ENCODE data around the gene MAST1.
"Not testable (repeated sequence)": the region's sequence is repeated elsewhere in the genome, so short reads cannot be mapped to it uniquely, and the experiment has no call there.

MAST1 gene

GRCh38 chr19:12872941-12873890 is 34.9 kb downstream of the MAST1 start:
- DNase-seq, result no peak

DNA sequence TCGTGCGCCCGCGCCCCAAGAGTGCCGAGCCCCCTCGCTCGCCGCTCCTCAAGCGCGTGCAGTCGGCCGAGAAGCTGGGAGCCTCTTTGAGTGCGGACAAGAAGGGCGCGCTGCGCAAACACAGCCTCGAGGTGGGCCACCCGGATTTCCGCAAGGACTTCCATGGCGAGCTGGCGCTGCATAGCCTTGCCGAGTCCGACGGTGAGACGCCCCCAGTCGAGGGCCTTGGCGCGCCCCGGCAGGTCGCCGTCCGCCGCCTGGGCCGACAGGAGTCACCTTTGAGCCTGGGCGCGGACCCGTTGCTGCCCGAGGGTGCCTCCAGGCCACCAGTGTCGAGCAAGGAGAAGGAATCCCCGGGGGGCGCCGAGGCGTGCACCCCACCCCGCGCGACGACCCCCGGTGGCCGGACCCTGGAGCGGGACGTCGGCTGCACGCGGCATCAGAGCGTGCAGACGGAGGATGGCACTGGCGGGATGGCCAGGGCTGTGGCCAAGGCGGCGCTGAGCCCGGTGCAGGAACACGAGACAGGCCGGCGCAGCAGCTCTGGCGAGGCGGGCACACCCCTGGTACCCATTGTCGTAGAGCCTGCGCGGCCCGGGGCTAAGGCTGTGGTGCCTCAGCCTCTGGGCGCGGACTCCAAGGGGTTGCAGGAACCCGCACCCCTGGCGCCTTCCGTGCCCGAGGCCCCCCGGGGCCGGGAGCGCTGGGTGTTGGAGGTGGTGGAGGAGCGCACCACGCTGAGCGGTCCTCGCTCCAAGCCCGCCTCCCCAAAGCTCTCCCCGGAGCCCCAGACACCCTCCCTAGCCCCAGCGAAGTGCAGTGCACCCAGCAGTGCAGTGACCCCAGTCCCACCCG is 35.8 kb downstream of the MAST1 start:
- no peak for DNase-seq

GRCh38 chr19:12875086-12875485 is 36.8 kb downstream of the MAST1 start:
- no peak for DNase-seq

DNA sequence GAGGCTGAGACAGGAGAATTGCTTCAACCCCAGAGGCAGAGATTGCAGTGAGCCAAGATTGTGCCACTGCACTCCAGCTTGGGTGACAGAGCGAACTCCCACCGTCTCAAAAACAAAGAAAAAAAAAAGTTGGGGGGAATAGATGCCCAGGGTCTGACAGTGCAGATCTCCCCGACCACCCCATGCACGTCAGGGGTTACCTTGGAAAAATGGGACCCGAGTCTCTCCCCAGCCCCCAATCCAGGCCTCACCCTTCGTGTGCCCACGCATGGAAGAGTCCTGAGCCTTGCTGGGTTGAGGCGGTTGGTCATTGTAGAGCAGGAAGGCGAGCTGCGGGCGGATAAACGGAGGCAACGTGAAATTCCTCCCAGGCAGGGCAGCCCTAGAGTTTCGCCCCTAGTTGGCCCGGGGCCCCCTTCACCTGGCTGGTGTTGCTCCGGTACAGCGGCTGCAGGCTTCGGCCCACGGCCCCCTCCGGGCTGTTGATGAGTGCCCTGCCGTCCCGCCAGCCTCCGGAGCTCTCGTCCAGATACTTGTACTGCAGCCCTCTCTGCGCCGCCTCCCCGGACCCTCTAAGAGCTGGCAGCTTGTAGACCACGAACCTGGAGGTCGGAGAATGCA is 42.3 kb downstream of the MAST1 start:
- DNase-seq, result no peak

DNA sequence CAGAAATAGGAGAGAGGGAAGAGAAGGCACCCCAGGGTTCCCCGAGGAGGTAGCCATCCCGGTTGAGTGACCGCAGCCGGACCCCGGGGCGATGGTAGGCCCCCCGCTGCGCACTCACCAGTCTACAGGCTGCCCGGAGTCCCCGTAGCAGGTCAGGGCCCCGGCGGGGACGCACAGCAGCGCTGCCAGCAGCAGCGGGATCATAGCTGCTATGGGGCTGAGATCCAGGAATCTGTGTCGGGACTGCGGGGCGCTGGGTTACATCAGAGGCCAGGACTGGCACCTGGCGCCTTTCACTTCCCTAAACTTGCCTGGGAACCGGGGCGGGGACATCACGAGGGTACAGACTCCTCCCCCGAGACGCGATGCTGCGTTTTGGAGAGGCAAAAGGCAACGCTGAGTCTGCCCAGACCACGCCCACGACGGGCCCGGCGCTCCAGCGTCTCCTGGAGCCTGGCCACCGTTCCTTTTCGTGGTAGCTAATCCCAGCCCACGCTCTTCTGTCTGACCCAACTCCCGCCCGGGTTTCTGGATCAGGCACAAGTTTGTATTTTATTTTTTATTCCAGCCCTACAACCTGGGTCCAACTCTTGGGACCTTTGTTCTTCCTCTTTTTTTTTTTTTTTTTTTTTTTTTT is 43.0 kb downstream of the MAST1 start, which contains the start of gene DNASE2:
TSS of gene DNASE2 (minus strand) at position 278 of the 637 bp plus-strand sequence. CDS start at position 204, 74 bp downstream.
- DNase-seq, result peak; percentile 91

DNA sequence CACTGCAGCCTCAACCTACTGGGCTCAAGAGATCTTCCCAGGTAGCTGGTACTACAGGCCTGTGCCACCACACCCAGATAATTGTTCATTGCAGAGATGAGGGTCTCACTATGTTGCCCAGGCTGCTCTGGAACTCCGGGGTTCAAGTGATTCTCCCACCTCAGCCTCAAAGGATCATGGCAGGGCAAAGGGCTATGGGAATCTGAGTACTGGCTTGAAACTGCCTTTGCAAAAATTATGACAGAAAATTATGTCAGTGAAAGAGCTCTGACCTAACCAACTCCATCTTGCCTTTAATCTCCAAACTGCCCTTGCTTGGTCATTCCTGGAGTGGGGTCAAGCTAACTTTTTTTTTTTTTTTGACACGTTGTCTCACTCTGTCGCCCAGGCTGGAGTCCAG is 44.3 kb downstream of the MAST1 start:
- no peak for DNase-seq

GRCh38 chr19:12884202-12884601 is 45.9 kb downstream of the MAST1 start:
- DNase-seq, result no peak

GRCh38 chr19:12884627-12884925 is 46.3 kb downstream of the MAST1 start:
- no peak for DNase-seq

DNA sequence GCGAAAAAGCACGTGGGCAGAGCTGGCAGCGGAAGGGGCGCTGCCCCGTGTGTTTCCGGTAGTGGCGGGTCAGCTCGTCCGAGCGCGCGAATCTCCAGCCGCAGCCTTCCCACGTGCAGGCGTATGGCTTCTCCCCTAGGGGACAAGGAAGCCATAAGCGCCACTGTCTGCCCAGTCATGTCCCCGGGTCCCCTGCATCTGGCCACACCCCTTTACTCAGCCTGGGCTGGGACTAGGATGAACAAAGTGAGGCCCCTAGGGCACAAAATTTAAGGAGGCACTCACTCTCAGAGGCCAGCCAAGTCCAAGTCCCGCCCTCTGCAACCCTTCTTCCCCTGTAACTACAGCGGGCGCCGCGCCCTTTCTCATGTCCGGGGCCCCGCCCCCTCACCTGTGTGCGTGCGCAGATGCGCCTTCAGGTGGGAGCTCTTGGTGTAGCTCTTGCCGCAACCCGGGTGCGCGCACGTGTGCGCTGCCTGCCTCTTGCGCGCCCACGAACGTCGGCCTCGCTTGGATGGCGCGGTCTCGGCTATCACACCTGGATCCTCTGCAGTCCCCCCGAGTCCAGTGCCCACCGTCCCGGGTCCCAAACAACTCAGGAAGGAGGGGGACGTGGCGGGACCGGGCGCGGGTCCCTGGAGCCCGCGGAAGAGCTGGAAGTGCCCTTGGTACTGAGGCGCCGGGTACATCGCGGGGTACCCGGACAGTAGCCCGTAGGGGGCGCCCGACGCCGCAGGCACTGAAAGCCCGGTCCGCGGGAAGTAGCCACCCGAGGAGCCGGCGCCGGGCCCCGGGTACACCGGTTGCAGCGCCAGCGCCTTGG is 46.8 kb downstream of the MAST1 start:
- DNase-seq, result peak; percentile 72

DNA sequence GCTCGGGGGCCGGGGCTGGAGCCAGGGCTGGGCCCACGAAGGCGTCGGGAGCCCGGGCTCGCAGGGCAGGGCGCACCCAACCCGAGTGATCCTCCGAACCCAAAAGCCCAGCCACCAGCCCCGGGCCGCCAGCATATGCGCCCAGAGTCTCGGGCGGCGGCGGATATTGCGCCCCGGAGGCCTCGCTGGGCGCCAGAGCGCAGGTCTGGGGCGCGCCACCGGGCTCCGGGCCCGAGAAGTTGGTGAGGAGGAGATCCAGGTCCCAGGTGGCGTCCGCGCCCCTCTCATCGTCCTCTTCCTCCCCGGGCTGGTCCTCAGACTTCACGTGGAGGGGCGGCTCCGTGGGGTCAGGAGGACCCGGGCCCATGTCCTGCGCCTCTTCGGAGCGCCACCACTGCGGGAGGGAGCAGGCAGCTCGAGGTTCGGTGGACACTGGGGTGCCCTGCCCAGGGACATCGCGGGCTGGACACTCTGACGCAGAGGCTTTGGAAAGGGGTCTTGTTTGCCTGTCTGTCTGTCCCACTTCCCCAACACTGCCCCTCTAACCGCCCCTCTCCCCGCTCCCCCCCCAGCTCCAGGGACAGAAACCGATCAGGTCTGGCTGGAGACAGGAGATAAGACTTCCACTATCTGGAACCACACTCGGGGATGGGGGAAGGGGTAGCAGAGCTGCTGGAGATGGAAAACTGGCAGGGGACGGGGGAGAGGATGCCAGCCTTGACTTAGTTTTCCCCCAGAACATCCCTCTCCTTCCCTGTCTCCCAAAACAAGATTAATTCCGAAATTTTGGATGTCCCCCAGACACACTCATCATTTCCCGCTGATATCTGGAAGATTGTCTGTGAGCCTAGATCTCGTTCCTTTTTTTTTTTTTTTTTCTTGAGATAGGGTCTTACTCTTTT is 47.7 kb downstream of the MAST1 start:
- no peak for DNase-seq

GRCh38 chr19:12886651-12886968 is 48.3 kb downstream of the MAST1 start:
- no peak for DNase-seq

- DNase-seq, result no peak
Measured at GRCh38 chr19:12886969-12887747, 48.8 kb downstream of the MAST1 start, which contains the start of gene KLF1. Gene KLF1, minus strand, starts transcription at chr19:12887201. Its CDS starts 61 bp downstream, at chr19:12887140.

DNA sequence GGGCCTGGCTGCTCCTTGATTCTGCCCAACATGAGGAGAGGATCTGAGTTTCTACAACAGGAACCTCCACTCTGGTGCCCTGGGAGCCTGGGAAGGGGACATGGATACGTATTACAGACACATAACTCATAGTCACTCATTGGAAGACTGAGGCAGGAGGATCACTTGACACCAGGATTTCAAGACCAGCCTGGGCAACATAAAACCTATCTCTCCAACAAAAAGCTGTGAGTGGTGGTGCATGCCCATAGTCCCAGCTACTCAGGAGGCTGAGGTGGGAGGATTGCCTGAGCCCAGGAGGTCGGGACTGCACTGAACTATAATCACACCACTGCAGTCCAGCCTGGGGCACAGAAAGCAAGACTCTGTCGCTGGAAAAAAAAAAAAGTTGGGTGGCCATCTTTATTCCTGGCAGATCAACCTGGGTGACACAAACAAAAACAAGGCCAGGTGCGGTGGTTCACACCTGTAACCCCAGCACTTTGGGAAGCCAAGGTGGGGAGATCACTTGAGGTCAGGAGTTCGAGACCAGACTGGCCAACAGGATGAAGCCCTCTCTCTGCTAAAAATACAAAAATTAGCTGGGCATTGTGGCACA is 49.8 kb downstream of the MAST1 start:
- DNase-seq, result no peak

GRCh38 chr19:12890299-12890786 is 52.0 kb downstream of the MAST1 start:
- not testable (repeated sequence) for DNase-seq

- peak; percentile 99 for DNase-seq
Measured at GRCh38 chr19:12890787-12891552, 52.7 kb downstream of the MAST1 start, which contains the start of gene GCDH. Gene GCDH, plus strand, starts transcription at chr19:12891160. Its CDS starts 145 bp downstream, at chr19:12891305.

DNA sequence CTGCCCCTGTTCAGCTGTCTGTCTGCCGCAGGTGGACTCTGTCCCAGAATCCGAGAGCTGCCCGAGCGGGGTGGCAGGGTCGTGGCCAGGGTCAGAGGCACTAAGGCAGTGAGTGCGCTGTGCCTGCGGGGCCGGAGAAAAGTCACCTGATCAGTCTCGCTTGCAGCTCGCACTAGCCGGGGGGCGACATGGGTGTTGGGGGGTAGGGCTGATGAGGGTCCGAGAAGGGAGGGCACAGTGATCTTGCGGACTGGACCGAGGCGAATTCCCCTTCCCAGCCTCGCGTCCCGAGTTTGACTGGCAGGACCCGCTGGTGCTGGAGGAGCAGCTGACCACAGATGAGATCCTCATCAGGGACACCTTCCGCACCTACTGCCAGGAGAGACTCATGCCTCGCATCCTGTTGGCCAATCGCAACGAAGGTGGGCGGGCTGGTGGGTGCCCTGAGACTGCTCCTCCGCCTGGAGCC is 53.3 kb downstream of the MAST1 start:
- no peak for DNase-seq

DNA sequence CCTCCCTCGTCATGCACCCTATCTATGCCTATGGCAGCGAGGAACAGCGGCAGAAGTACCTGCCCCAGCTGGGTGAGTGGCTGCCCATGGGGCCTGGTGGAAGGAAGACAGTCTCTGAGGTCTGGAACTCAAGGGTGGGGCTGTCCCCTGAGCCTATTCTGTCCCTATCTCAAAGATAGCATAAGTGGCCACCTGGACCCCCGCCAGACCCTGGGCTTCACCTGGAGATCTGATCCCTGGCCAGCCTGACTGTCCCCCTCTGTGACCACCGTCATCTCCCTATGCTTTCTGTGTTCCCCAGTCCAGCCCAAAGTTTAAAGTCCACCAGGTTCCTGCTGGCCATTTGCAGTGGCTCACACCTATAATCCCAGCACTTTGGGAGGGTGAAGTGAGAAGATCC is 55.3 kb downstream of the MAST1 start:
- DNase-seq, result no peak

DNA sequence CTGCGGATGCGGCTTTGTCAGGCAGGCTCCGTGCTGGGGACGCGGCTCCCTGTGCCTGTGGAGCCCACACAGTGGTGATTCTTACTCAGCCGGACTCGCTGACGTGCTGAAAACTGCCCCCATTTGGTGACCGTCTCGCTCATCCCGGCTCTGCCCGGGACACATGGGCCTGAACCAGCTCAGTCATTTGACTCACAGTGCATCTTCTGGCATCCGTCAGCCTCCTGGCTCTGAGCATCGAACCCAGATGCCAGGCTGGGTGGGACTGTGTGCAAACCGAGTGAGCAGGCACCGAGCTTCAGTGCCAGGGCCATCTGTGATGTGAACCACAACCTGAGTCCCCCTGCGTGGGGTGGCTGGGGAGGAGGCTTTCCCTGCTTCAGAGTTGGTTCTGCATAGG is 58.1 kb downstream of the MAST1 start:
- no peak for DNase-seq
